K562 (cell line): Measurements from ENCODE around the gene C3orf70. TPM values are rescaled to one million over a fixed set of nuclear protein-coding genes. Genes with fewer than 3 reads are reported as not detected.

Experiments
- ATAC-seq: fragments of 200-7000 bp; cut with Tn5 transposase; 3 replicates; pipeline ENCODE4 v1.9.1; 2020; ENCODE audit warnings: moderate library complexity
- BruUV-seq: library from RNA; stranded (reverse); fragments of 400-500 nt; replicated peaks from 2 replicates; lab custom pipeline; 2021; lab: Mats Ljungman, UMichigan
- CTCF ChIA-PET: fragments of 300-600 bp; formaldehyde crosslinking; extraction: SDS; loops from one replicate; lab custom pipeline; 2021; ENCODE audit warnings: low intra/inter-chr PET ratio; lab: Yijun Ruan, JAX
- POLR2A ChIA-PET: fragments of 300-600, 350-650 bp; sonication (Branson Sonifier 250); formaldehyde crosslinking; extraction: SDS; loops from one replicate; lab custom pipeline; 2021; ENCODE audit warnings: antibody characterized with exemption, inconsistent platforms; lab: Yijun Ruan, JAX
- DNase-seq, 4 experiments: peaks; one replicate each; pipeline versions ENCODE4 v3.0.0 to v3.0.0-alpha.2; 2011 to 2018; ENCODE audit warnings: low spot score in 3 of 4, mixed read lengths in 3 of 4; ENCODE audit errors: extremely low read depth in 1 of 4
- FAIRE-seq: peaks from 2 replicates; lab custom pipeline; 2011; peaks lifted over from hg19 to GRCh38; lab: Jason Lieb, UNC
- H2AFZ ChIP-seq: 2 replicates; pipeline ENCODE4 v1.6.0; 2011; ENCODE audit warnings: low read depth, low read length, control low read depth, inconsistent platforms
- H3K27ac ChIP-seq: fragments of 200-600 bp; 3 replicates; pipeline ENCODE4 v1.8.0; 2011; ENCODE audit warnings: low read depth, mild to moderate bottlenecking, control low read depth, inconsistent platforms, low read length, moderate library complexity, mixed read lengths; ENCODE audit errors: extremely low read depth
- H3K27me3 ChIP-seq, 2 experiments: fragments of 300-600 bp in 1 of 2; 2 replicates in 1 of 2; 3 replicates in 1 of 2; pipeline versions ENCODE4 v1.6.0 to v1.8.0; 2011; ENCODE audit warnings: inconsistent platforms in 2 of 2, low read length in 2 of 2, mild to moderate bottlenecking in 1 of 2, mixed read lengths in 1 of 2, moderate library complexity in 1 of 2; ENCODE audit not compliant: control insufficient read depth in 2 of 2, insufficient read depth in 2 of 2
- H3K36me3 ChIP-seq: fragments of 300-600 bp; 3 replicates; pipeline ENCODE4 v1.8.0; 2011; ENCODE audit warnings: mild to moderate bottlenecking, low read length, inconsistent platforms; ENCODE audit not compliant: control insufficient read depth, insufficient read depth
- H3K4me1 ChIP-seq, 2 experiments: fragments of 200-600 bp in 1 of 2; replicated peaks in 1 of 2; 2 replicates in 1 of 2; 3 replicates in 1 of 2; pipeline versions ENCODE4 v1.5.1 to v1.8.0; 2011; ENCODE audit warnings: inconsistent platforms in 2 of 2, low read length in 2 of 2, mild to moderate bottlenecking in 1 of 2, mixed read lengths in 1 of 2, moderate library complexity in 1 of 2; ENCODE audit not compliant: control insufficient read depth in 2 of 2, insufficient read depth in 2 of 2
- H3K4me2 ChIP-seq: 2 replicates; pipeline ENCODE4 v1.6.1; 2011; ENCODE audit warnings: low read length, control low read depth, inconsistent platforms, mixed read lengths; ENCODE audit not compliant: insufficient read depth
- H3K4me3 ChIP-seq: fragments of 200-600 bp; sonication (generic), shearing (Covaris generic); 2 replicates; pipeline ENCODE4 v1.5.1; 2016; ENCODE audit warnings: control low read depth, inconsistent platforms
- H3K79me2 ChIP-seq: fragments of 200-600 bp; 3 replicates; pipeline ENCODE4 v1.8.0; 2011; ENCODE audit warnings: low read length, inconsistent platforms; ENCODE audit not compliant: control insufficient read depth, insufficient read depth
- H3K9ac ChIP-seq, 2 experiments: 2 replicates each; pipeline versions ENCODE4 v1.6.0 to v1.6.1; 2011; ENCODE audit warnings: low read depth in 2 of 2, low read length in 2 of 2, control low read depth in 1 of 2, inconsistent platforms in 1 of 2, mild to moderate bottlenecking in 1 of 2, mixed read lengths in 1 of 2; ENCODE audit not compliant: insufficient read depth in 1 of 2
- H3K9me1 ChIP-seq: one replicate; pipeline ENCODE4 v1.6.0; 2011; ENCODE audit warnings: inconsistent platforms, mild to moderate bottlenecking, low read length, moderate library complexity; ENCODE audit not compliant: control insufficient read depth, insufficient read depth
- H3K9me3 ChIP-seq: replicated peaks from 2 replicates; pipeline ENCODE4 v1.5.1; 2011; ENCODE audit warnings: low read depth, low read length, inconsistent platforms; ENCODE audit not compliant: control insufficient read depth, insufficient read depth
- H4K20me1 ChIP-seq: replicated peaks from 2 replicates; pipeline ENCODE4 v1.6.1; 2011; ENCODE audit warnings: low read length, inconsistent platforms, mixed read lengths; ENCODE audit not compliant: control insufficient read depth, insufficient read depth
- ADNP ChIP-seq: fragments of 200-800 bp; sonication (Bioruptor generic); IDR thresholded peaks from 2 replicates; pipeline ENCODE4 v1.6.1; 2016; ENCODE audit warnings: missing genetic modification characterization, missing compliant biosample characterization
- CHD4 ChIP-seq: fragments of 200-600 bp; sonication (generic); IDR thresholded peaks from 3 replicates; pipeline ENCODE4 v1.6.1; 2012; ENCODE audit warnings: low read depth, mild to moderate bottlenecking, mixed read lengths, low read length, inconsistent platforms; ENCODE audit not compliant: insufficient read depth, insufficient replicate concordance, poor library complexity, severe bottlenecking
- EP400 ChIP-seq: fragments of 450-650 bp; IDR thresholded peaks from 2 replicates; pipeline ENCODE4 v1.6.1; 2017; ENCODE audit warnings: antibody characterized with exemption, mild to moderate bottlenecking, moderate library complexity
- ERF ChIP-seq: fragments of 450-650 bp; formaldehyde crosslinking; IDR thresholded peaks from 2 replicates; pipeline ENCODE4 v1.4.0; 2020; ENCODE audit warnings: mild to moderate bottlenecking, mixed read lengths
- MYC ChIP-seq, 2 experiments: fragments of 250-450 bp in 1 of 2; sonication (Bioruptor Pico) in 1 of 2; IDR thresholded peaks; 2 replicates each; pipeline versions ENCODE4 v1.5.1 to v1.6.1; 2012 to 2021; ENCODE audit warnings: low read depth in 2 of 2, borderline replicate concordance in 1 of 2, improper control_type of control experiment in 1 of 2, low read length in 1 of 2, mild to moderate bottlenecking in 1 of 2, moderate library complexity in 1 of 2
- RUNX1 ChIP-seq: sonication (generic); IDR thresholded peaks from 2 replicates; pipeline ENCODE4 v1.6.1; 2016; ENCODE audit warnings: antibody characterized with exemption, low read depth
- ZNF707 ChIP-seq: fragments of 250-450 bp; sonication (Bioruptor Pico); conservative IDR thresholded peaks from 2 replicates; pipeline ENCODE4 v1.8.0; 2022; ENCODE audit warnings: inconsistent platforms, mild to moderate bottlenecking, moderate library complexity
- WGBS: fragments of 100-300 bp; shearing (Covaris generic); methylation state at CpG from one replicate; pipeline ENCODE4 v1.1.6; 2016; ENCODE audit warnings: low coverage, mixed read lengths; ENCODE audit not compliant: insufficient coverage; ENCODE audit errors: missing lambda C conversion rate; 5-methylcytosine and 5-hydroxymethylcytosine counted together
- in situ Hi-C: fragments of 300-500 bp; cut with MboI; formaldehyde crosslinking; loops from 4 replicates; pipeline ENCODE4 v1.15.0; 2018; ENCODE audit warnings: inconsistent platforms, mixed read lengths
- intact Hi-C: fragments of 100-400 bp; cut with micrococcal nuclease; formaldehyde crosslinking; loops from 2 replicates; pipeline ENCODE4 v1.14.2; 2022
- polyA plus RNA-seq, 8 experiments: library from polyadenylated mRNA; depleted of rRNA in 4 of 8; stranded (reverse) in 5 of 8; unstranded in 3 of 8; fragments of >200 nt; fragmentation: Nextera tagmentation in 2 of 8; fragmentation: Illumina TruSeq in 1 of 8; extraction: Ambion mirVana in 2 of 8; extraction: Trizol in 1 of 8; gene quantifications; 2 replicates each; pipeline versions ENCODE4 v1.2.1 to v1.2.3, GENCODE V29; 2011 to 2014; ENCODE audit warnings: inconsistent platforms in 1 of 8, missing spikeins in 1 of 8
- total RNA-seq, 7 experiments: library from RNA; depleted of rRNA in 6 of 7; stranded (reverse); fragments of >200 nt in 6 of 7; fragmentation: Illumina TruSeq in 2 of 7; extraction: Trizol in 2 of 7; gene quantifications; 2 replicates each; pipeline versions ENCODE4 v1.2.1 to v1.2.3, GENCODE V29; 2011 to 2021; ENCODE audit warnings: low replicate concordance in 1 of 7
- TF ChIP-seq, protein P1 (sequence below): fragments of 200-800 bp; sonication (Bioruptor generic); IDR thresholded peaks from 2 replicates; pipeline ENCODE4 v1.6.1; 2016; ENCODE audit warnings: missing genetic modification characterization, missing compliant biosample characterization

Gene C3orf70
- total and polyA plus RNA-seq, 9 of the 15 experiments (the other 6 are each of a cell fraction or from before 2014, with no cell fraction given): 0.01 to 0.04 (median 0.03) TPM; not detected in 6

DNA sequence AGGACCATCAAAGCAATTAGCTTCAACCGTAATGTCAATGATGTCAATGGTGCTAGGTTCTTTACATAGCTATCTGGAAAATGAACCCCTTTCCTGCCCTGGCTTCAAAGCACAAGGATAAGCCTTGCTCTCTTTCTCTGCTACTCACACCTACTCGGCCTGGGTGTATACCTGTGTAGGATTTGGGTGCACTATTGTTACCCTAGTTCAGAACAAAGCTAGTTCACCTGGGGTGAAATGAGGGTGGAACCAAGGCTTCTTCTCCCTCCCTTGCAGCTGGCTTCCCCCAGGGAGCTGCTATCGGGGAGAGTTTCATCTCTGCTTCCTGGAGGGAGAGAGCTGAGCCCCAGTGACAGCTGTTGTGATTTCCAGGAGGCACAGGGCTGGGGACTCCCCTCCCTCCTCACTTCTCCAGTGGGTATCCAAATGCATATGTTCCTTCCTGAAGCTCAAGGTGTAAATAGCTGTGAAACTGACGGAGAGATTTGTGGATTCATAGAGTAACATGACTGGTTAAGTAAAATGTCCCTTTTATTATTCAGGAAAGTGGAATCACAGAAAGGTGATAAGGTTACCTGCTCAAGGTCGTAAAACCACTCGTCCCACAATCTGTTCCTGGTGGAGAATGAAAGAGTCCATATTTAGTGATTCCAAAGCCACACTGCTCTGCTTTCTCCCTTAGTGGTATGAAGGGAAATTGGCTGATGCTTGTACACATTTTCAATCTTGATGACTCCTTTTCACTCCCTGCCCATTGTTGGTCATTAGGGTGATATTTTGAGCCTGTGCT is 11.8 kb upstream of the C3orf70 start:
- ChIA-PET POLR2A (interaction anchor here (0.6 to 2.8 kb wide), 3 partner anchors 15 to 777 kb away, joined by 3 to 11 read pairs (median 5); no protein-coding TSS in a partner anchor), CTCF (no interaction called here)
- ATAC-seq (no peak), FAIRE-seq (no peak)
- Histone ChIP-seq H3K4me1 (no peaks in the 10 kb centered on the region), H3K9ac (no peak overlapping the region), H3K4me3 (no peak overlapping the region), H3K9me1 (no peaks in the 10 kb centered on the region)
- no TSS peak for BruUV-seq
- intact Hi-C loops: no loop called here
- in situ Hi-C loops: no loop called here
- TF ChIP-seq ERF (CRISPR knock-in tag): no peak
- TF ChIP-seq, all 486 proteins: peak for 0
- no peak overlapping the region for H3K4me2 ChIP-seq
- DNase-seq: no peak
- H3K36me3 ChIP-seq: no peaks in the 10 kb centered on the region
- no peaks in the 10 kb centered on the region for H3K9me3 ChIP-seq
- H3K79me2 ChIP-seq: no peaks in the 10 kb centered on the region
- 2% methylated on average over 6 of the region's 6 CpGs for WGBS
- H3K27ac ChIP-seq: no peak overlapping the region
- H2AFZ ChIP-seq: no peak overlapping the region
- H3K27me3 ChIP-seq: peaks cover 11 to 37% of the 10 kb centered on the region in 2 experiments
- no peaks in the 10 kb centered on the region for H4K20me1 ChIP-seq

DNA sequence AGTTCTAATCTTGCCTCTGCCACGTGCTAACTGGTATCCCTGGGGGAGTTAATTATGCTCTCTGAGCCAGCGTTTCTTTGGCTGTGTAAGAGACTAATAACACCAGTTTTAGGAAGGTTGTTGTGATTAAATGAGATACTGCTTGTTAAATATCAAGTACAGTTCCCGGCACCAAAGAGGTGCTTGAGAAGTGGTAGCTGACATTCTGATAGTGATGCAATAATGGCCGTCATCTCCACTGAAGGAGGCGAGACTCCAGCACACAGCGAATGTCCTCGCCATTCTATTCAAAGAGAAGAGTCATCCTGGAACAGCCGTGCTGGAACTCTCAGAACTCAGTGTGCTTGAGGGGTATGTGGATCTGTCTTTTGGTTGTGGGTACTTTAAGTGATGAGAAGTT is 9.8 kb upstream of the C3orf70 start:
- in situ Hi-C loops (no loop called here), intact Hi-C loops (no loop called here)
- no peak overlapping the region for H3K9ac ChIP-seq
- FAIRE-seq: no peak
- H3K36me3 ChIP-seq: no peaks in the 10 kb centered on the region
- no TSS peak for BruUV-seq
- H3K27me3 ChIP-seq: peaks cover 13 to 39% of the 10 kb centered on the region in 2 experiments
- H3K4me2 ChIP-seq: 0 out of 2 replicates have a peak overlapping the region, but pooled peaks have one; percentile 12
- CTCF ChIA-PET: no interaction called here
- no peak overlapping the region for H3K27ac ChIP-seq
- 14% methylated on average over 8 of the region's 8 CpGs for WGBS
- peak; percentile 28; the same call in 2 of the 3 replicates for ATAC-seq
- POLR2A ChIA-PET: interaction anchor here (0.6 to 2.8 kb wide), 3 partner anchors 9 to 171 kb away, joined by 3 to 11 read pairs (median 6); no protein-coding TSS in a partner anchor
- H3K9me1 ChIP-seq: no peaks in the 10 kb centered on the region
- no peaks in the 10 kb centered on the region for H3K79me2 ChIP-seq
- H2AFZ ChIP-seq: peak overlapping the region; percentile 67; the same call in 1 of the 2 replicates
- H3K9me3 ChIP-seq: no peaks in the 10 kb centered on the region
- H4K20me1 ChIP-seq: no peaks in the 10 kb centered on the region
- H3K4me1 ChIP-seq: no peaks in the 10 kb centered on the region
- DNase-seq: no peak
- H3K4me3 ChIP-seq: no peak overlapping the region
- TF ChIP-seq ZNF707 (CRISPR knock-in tag) (no peak), MYC (IDR thresholded peaks at IDR 0.05; ENCODE audit: low read depth, low read length) (0 out of 2 replicates have a peak, but pooled peaks have one; percentile 20), MYC (CRISPR knock-in tag; IDR thresholded peaks at IDR 0.05; ENCODE audit: borderline replicate concordance, low read depth) (no peak), CHD4 (no peak), EP400 (no peak), RUNX1 (no peak), ADNP (tag) (no peak)
- TF ChIP-seq, protein P1, sequence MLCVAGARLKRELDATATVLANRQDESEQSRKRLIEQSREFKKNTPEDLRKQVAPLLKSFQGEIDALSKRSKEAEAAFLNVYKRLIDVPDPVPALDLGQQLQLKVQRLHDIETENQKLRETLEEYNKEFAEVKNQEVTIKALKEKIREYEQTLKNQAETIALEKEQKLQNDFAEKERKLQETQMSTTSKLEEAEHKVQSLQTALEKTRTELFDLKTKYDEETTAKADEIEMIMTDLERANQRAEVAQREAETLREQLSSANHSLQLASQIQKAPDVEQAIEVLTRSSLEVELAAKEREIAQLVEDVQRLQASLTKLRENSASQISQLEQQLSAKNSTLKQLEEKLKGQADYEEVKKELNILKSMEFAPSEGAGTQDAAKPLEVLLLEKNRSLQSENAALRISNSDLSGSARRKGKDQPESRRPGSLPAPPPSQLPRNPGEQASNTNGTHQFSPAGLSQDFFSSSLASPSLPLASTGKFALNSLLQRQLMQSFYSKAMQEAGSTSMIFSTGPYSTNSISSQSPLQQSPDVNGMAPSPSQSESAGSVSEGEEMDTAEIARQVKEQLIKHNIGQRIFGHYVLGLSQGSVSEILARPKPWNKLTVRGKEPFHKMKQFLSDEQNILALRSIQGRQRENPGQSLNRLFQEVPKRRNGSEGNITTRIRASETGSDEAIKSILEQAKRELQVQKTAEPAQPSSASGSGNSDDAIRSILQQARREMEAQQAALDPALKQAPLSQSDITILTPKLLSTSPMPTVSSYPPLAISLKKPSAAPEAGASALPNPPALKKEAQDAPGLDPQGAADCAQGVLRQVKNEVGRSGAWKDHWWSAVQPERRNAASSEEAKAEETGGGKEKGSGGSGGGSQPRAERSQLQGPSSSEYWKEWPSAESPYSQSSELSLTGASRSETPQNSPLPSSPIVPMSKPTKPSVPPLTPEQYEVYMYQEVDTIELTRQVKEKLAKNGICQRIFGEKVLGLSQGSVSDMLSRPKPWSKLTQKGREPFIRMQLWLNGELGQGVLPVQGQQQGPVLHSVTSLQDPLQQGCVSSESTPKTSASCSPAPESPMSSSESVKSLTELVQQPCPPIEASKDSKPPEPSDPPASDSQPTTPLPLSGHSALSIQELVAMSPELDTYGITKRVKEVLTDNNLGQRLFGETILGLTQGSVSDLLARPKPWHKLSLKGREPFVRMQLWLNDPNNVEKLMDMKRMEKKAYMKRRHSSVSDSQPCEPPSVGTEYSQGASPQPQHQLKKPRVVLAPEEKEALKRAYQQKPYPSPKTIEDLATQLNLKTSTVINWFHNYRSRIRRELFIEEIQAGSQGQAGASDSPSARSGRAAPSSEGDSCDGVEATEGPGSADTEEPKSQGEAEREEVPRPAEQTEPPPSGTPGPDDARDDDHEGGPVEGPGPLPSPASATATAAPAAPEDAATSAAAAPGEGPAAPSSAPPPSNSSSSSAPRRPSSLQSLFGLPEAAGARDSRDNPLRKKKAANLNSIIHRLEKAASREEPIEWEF (CRISPR knock-in tag): no peak
